GM19351 (cell line): ENCODE data around the gene OSTM1.
"Not testable (repeated sequence)": the region's sequence is repeated elsewhere in the genome, so short reads cannot be mapped to it uniquely, and the experiment has no call there.

ENCODE experiments used
- ATAC-seq: cut with Tn5 transposase; IDR thresholded peaks from one replicate; pipeline ENCODE4 v1.9.1; 2021; ENCODE audit warnings: mild to moderate bottlenecking, moderate library complexity; ENCODE audit not compliant: unreplicated experiment

The OSTM1 gene

GRCh38 chr6:108027056-108027455, 47.5 kb downstream of the OSTM1 start:
- no peak for ATAC-seq

- ATAC-seq, result no peak
Measured at GRCh38 chr6:108024427-108025073, 50.0 kb downstream of the OSTM1 start.

GRCh38 chr6:108020472-108021116, 53.9 kb downstream of the OSTM1 start:
- no peak for ATAC-seq

- ATAC-seq, result not testable (repeated sequence)
Measured at GRCh38 chr6:108016283-108016682, 58.3 kb downstream of the OSTM1 start.

GRCh38 chr6:108013787-108014439, 60.6 kb downstream of the OSTM1 start:
- no peak for ATAC-seq

GRCh38 chr6:108009894-108010293, 64.6 kb downstream of the OSTM1 start:
- ATAC-seq, result no peak

GRCh38 chr6:108009258-108009657, 65.3 kb downstream of the OSTM1 start:
- ATAC-seq, result not testable (repeated sequence)

GRCh38 chr6:108008363-108008762, 66.2 kb downstream of the OSTM1 start:
- no peak for ATAC-seq

GRCh38 chr6:108005961-108006360, 68.6 kb downstream of the OSTM1 start:
- ATAC-seq, result no peak

- ATAC-seq, result no peak
Measured at GRCh38 chr6:108004861-108005260, 69.7 kb downstream of the OSTM1 start.

- ATAC-seq, result no peak
Measured at GRCh38 chr6:108002365-108003221, 71.9 kb downstream of the OSTM1 start.

GRCh38 chr6:108001696-108002231, 72.8 kb downstream of the OSTM1 start:
- no peak for ATAC-seq

GRCh38 chr6:108000259-108000658, 74.3 kb downstream of the OSTM1 start:
- not testable (repeated sequence) for ATAC-seq

GRCh38 chr6:107999341-107999740, 75.2 kb downstream of the OSTM1 start:
- ATAC-seq, result no peak

- ATAC-seq, result no peak
Measured at GRCh38 chr6:107991772-107992550, 82.6 kb downstream of the OSTM1 start.
